ENCODE results near the gene LY9. TPM values are rescaled to one million over a fixed set of nuclear protein-coding genes. Genes with fewer than 3 reads are reported as not detected.

LY9 gene
- polyA plus RNA-seq (2011; rRNA removed) = 0.19 and 0.20 TPM in 2 replicates
- polyA plus RNA-seq (2012; cell fraction: cytosol; rRNA removed) = 0.18 and 0.21 TPM in 2 replicates
- 0.13 and 0.14 TPM in 2 replicates for polyA plus RNA-seq (2012; cell fraction: nucleus; rRNA removed)
- polyA plus RNA-seq (2017; fragmentation: RNase III; extraction: RNeasy Plus Mini Kit Qiagen cat#74134 plus additional on column Dnase treatment) = 0.03 to 0.15 TPM (median 0.05 TPM) in 3 replicates
- 0.37 and 0.49 TPM in 2 replicates for polyA minus RNA-seq (2011; rRNA and poly(A)+ RNA removed)

DNA sequence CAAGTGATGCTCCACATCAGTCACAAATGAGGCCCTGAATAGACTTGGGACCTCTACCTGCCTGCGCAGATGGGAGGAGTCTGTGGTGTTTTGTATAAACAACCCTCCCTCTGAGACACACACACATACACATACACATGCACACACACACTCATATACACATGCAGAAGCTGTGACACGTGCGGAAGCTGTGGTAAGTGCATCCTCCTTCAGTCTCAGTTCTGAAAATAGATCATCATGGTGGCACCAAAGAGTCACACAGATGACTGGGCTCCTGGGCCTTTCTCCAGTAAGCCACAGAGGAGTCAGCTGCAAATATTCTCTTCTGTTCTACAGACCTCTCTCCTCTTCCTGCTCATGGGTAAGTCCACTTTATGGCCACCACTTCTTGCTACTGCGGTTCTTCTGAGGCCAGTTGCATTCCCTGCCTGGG lies at the start of gene LY9:
Gene LY9, plus strand, starts transcription at position 224 of the 433 bp plus-strand sequence. Its CDS starts 14 bp downstream, at position 238.
- TF ChIP-seq PHF8 (IDR thresholded peaks at IDR 0.05; ENCODE audit: borderline replicate concordance, low read depth) (no peak), E2F6 (IDR thresholded peaks at IDR 0.05; ENCODE audit: borderline replicate concordance, low read depth) (no peak), ZFP36 (IDR thresholded peaks at IDR 0.05; ENCODE audit: borderline replicate concordance, partially characterized antibody) (no peak), HES2 (IDR thresholded peaks at IDR 0.05) (no peak), RARB (CRISPR knock-in tag; IDR thresholded peaks at IDR 0.05) (no peak), MYC (IDR thresholded peaks at IDR 0.05; ENCODE audit: borderline replicate concordance, low read length) (no peak), PBX3 (IDR thresholded peaks at IDR 0.05) (no peak)
- Histone ChIP-seq H3K9me3 (no peaks in the 10 kb centered on the region), H3K4me3 (no peak within 1 kb of the TSS), H3K4me1 (no peaks in the 10 kb centered on the region), H3K27ac (no peak within 1 kb of the TSS), H3K4me2 (no peak within 1 kb of the TSS)
- no peak for ATAC-seq
- ChIA-PET CTCF (interaction anchor here (1.1 to 1.4 kb wide), 2 partner anchors 10 to 35 kb away, joined by 5 read pairs; no protein-coding TSS in a partner anchor), POLR2A (no interaction called here)
- no peak for DNase-seq (ENCODE audit: low read depth in 1 of 2, low spot score in 1 of 2)
- WGBS (ENCODE audit: missing lambda C conversion rate) = 82% methylated on average over 4 of the region's 4 CpGs
- no peak for FAIRE-seq

DNA sequence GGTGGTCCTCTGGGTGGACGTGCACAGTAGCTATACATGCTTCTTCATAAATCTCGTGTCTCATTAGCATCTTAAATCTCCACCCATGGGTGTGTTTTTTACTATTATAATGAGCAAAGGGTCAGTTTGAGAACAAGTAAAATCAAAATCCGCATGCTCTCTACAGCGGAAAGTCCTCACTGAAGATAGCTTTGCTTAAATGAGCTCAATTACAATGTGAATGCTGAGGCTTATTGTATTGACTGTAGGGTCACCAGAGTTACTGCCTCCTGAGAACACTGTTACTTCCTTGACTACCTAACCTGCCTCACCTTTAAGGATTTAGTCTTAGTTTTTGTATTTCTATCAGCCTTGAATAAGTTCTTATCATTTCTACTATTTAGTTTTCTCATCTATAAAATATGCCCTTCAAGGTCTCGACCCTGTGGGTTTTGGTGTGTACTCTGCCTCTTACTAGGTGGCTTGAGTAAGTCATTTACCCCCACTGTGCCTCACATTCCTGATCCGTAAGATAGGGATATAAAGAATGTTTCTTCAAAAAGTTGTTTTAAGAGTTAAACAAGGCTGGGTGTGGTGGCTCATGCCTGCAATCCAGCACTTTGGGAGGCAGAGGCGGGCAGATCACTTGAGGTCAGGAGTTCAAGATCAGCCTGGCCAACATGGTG lies 49.0 kb upstream of the LY9 start:
- 59% methylated on average over 7 of the region's 7 CpGs for WGBS (ENCODE audit: missing lambda C conversion rate)
- CTCF ChIA-PET = interaction anchor here (0.8 to 3.3 kb wide), 9 partner anchors 8 to 87 kb away, joined by 3 to 17 read pairs (median 6); partner anchors contain the start of gene SLAMF7
- FAIRE-seq (no peak), DNase-seq (ENCODE audit: low read depth in 1 of 2, low spot score in 1 of 2) (no peak), ATAC-seq (no peak)
- POLR2A ChIA-PET = no interaction called here
- H3K9me3 ChIP-seq = no peaks in the 10 kb centered on the region
- peak overlapping the region in 1 of 2 experiments; percentile 30; a peak in 2 of 6 replicates for H3K27ac ChIP-seq
- TF ChIP-seq RAD21 (conservative IDR thresholded peaks at IDR 0.05 in 1 of 2, IDR thresholded peaks at IDR 0.05 in 1 of 2) (no peak), MAZ (IDR thresholded peaks at IDR 0.05; ENCODE audit: borderline replicate concordance, low read depth, low read length) (no peak), JUN (IDR thresholded peaks at IDR 0.05) (no peak), HDAC2 (IDR thresholded peaks at IDR 0.05) (no peak), KDM5A (IDR thresholded peaks at IDR 0.05) (no peak), ESRRA (IDR thresholded peaks at IDR 0.05; ENCODE audit: borderline replicate concordance, low read length) (no peak), KDM1A (IDR thresholded peaks at IDR 0.05; ENCODE audit: low read depth) (no peak), HOXB13 (CRISPR knock-in tag; IDR thresholded peaks at IDR 0.05; ENCODE audit: low read depth) (no peak), EHF (CRISPR knock-in tag; IDR thresholded peaks at IDR 0.05) (no peak), HOXA7 (CRISPR knock-in tag; IDR thresholded peaks at IDR 0.05) (no peak), JUNB (IDR thresholded peaks at IDR 0.05) (no peak), CEBPB (IDR thresholded peaks at IDR 0.05) (no peak), MAFK (IDR thresholded peaks at IDR 0.05; ENCODE audit: partially characterized antibody) (no peak), CBX2 (IDR thresholded peaks at IDR 0.05; ENCODE audit: borderline replicate concordance, low read depth) (no peak), BHLHE40 (IDR thresholded peaks at IDR 0.05; ENCODE audit: low read depth, low read length) (no peak), RCOR1 (IDR thresholded peaks at IDR 0.05; ENCODE audit: low read depth, low read length) (no peak), CHD2 (IDR thresholded peaks at IDR 0.05; ENCODE audit: low read length, partially characterized antibody) (no peak), HOXB5 (CRISPR knock-in tag; IDR thresholded peaks at IDR 0.05) (no peak), FOSB (CRISPR knock-in tag; IDR thresholded peaks at IDR 0.05) (no peak), SMC3 (IDR thresholded peaks at IDR 0.05) (no peak)
- H3K4me2 ChIP-seq = no peak overlapping the region
- H3K4me1 ChIP-seq = peaks cover 15% of the 10 kb centered on the region
- H3K4me3 ChIP-seq = no peak overlapping the region
